AML-193 (cell line): ENCODE data around the gene GPR3.

Experiments
- DNase-seq, 2 experiments: peaks; one replicate each; lab custom pipeline; 2025; lab: John Stamatoyannopoulos, UW

Gene GPR3

GRCh38 chr1:27392096-27392777, at the start of gene GPR3:
Gene GPR3, plus strand, starts transcription at chr1:27392622. Its CDS starts 1,177 bp downstream, at chr1:27393799.
- peak; percentile 77 to 88 for DNase-seq

- DNase-seq = peak; percentile 82 to 84
These were observed 49.4 kb upstream of the GPR3 start for GRCh38 chr1:27342778-27343638.

GRCh38 chr1:27343639-27344025, 48.8 kb upstream of the GPR3 start:
- DNase-seq = no peak

- no peak for DNase-seq
These were observed 47.1 kb upstream of the GPR3 start for GRCh38 chr1:27345272-27345671.

GRCh38 chr1:27346357-27346756, 46.1 kb upstream of the GPR3 start:
- no peak for DNase-seq

GRCh38 chr1:27346991-27347624, 45.3 kb upstream of the GPR3 start:
- DNase-seq = no peak

GRCh38 chr1:27348861-27349783, 43.3 kb upstream of the GPR3 start:
- DNase-seq = no peak

GRCh38 chr1:27349784-27350662, 42.4 kb upstream of the GPR3 start:
- no peak for DNase-seq

- no peak for DNase-seq
These were observed 41.5 kb upstream of the GPR3 start for GRCh38 chr1:27350663-27351540.

- no peak for DNase-seq
These were observed 40.8 kb upstream of the GPR3 start for GRCh38 chr1:27351541-27352107.

GRCh38 chr1:27353166-27353565, 39.3 kb upstream of the GPR3 start:
- DNase-seq = no peak

GRCh38 chr1:27353629-27354028, 38.8 kb upstream of the GPR3 start:
- DNase-seq = no peak

GRCh38 chr1:27355683-27356082, 36.7 kb upstream of the GPR3 start:
- no peak for DNase-seq

- DNase-seq = no peak
These were observed 36.2 kb upstream of the GPR3 start for GRCh38 chr1:27356277-27356618.

GRCh38 chr1:27356619-27357280, 35.7 kb upstream of the GPR3 start:
- no peak for DNase-seq

GRCh38 chr1:27357281-27358037, 35.0 kb upstream of the GPR3 start:
- DNase-seq = peak; percentile 24 to 28

- no peak for DNase-seq
These were observed 34.1 kb upstream of the GPR3 start for GRCh38 chr1:27358038-27358927.
